Measurements from ENCODE around the gene VSTM2L.

VSTM2L gene

DNA sequence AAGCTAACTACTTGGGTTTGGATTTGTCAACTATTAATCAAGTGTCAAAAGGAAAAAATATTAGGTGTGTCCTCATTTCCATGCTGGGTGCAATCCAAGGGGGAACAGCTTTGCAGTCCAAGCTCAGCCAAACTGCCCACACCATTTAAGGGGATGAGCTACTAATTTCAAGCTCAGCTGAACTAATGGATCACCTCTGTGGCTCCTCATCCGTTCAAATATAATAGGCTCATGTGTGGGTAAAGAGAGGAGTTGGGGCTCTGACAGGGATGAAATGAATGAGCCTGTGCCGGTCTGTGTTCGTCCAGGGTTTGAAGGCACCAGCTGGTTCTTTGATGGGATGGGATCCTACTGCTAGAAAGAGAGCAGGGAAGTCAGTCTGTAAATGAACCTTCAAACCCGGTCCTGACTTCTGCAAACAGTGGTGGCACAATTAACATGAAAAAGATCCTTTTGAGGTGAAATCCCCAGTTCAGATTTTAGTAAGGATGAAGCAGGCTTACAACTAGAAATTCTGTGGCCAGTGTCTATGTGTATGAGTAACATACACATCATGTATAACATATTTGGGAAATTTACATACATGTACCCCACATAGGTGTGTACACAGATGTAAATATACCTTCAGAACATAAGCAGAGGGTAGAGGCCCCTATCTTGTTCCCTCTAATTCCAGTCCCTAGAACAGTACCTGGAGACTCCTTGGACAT lies 88.4 kb downstream of the VSTM2L start:
- no peak for DNase-seq

DNA sequence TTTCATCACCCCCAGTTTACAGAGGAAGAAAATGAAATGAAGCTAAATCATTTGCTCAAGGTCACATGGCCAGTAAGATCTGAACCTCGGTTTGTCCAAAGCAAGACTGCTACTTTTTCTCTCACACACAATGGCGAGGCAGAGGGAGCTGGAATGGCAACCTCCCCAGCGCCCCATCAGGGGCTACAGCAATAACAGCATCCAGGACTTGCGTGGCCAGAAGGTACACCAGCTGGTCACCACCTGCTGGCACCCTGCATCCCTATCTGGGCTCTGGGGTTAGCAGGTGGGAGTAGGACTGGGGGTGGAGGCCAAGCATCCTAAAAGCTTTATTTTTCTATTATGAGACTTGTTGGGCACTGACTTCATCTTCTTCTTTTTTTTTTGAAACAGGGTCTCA lies 89.0 kb downstream of the VSTM2L start:
- DNase-seq, result no peak

- peak in 2 of 5 donors; percentile 13 to 27 for DNase-seq
These were observed 90.0 kb downstream of the VSTM2L start for GRCh38 chr20:37992802-37993409.

DNA sequence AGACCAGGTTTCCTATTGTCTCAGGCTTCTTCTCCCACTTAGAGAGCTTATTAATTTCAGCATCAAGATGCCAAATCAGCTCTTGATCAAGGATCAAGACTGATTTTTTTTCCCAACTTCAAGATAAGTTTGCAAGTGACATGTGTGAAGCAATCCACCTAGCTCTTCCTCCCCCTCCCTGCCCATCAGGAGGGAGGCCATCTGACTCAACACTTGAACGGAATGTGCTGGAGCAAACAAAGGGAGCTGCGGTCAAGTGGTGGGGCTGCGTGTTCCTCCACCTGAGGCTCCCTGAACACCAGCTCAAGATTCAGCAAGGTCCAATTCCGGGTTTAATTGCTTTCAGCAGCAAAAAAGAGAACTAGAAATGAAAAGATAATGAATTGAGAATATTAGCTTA lies 91.6 kb downstream of the VSTM2L start:
- DNase-seq, result no peak

All from T-helper 1 cell (primary cell).